HepG2 (cell line): ENCODE data around the gene MYCBPAP. TPM values are rescaled to one million over a fixed set of nuclear protein-coding genes. Genes with fewer than 3 reads are reported as not detected.

Source experiments
- ARNT ChIP-seq: fragments of 450-650 bp; IDR thresholded peaks from 2 replicates; pipeline ENCODE4 v1.6.1; 2017
- CREB3 ChIP-seq: sonication (generic); formaldehyde crosslinking; IDR thresholded peaks from 2 replicates; pipeline ENCODE4 v1.5.0; 2020; ENCODE audit warnings: missing genetic modification reagents
- GABPB1 ChIP-seq: IDR thresholded peaks from 2 replicates; pipeline ENCODE4 v1.6.1; 2016; ENCODE audit warnings: mild to moderate bottlenecking, missing genetic modification reagents, moderate library complexity, missing compliant biosample characterization
- HIC2 ChIP-seq: sonication (generic); formaldehyde crosslinking; IDR thresholded peaks from 2 replicates; pipeline ENCODE4 v1.9.0; 2022; ENCODE audit warnings: low read depth, missing genetic modification reagents
- HMG20A ChIP-seq: IDR thresholded peaks from 2 replicates; pipeline ENCODE4 v1.6.1; 2016; ENCODE audit warnings: borderline replicate concordance
- HNF1A ChIP-seq, 2 experiments: sonication (generic) in 1 of 2; formaldehyde crosslinking in 1 of 2; IDR thresholded peaks; 2 replicates each; pipeline versions ENCODE4 v1.4.0 to v1.6.1; 2016 to 2020; ENCODE audit warnings: borderline replicate concordance in 1 of 2, low read depth in 1 of 2, mild to moderate bottlenecking in 1 of 2, missing genetic modification reagents in 1 of 2
- HNRNPLL ChIP-seq: fragments of 200-400 bp; formaldehyde crosslinking; IDR thresholded peaks from 2 replicates; pipeline ENCODE4 v1.6.1; 2017; ENCODE audit warnings: mild to moderate bottlenecking, low read depth, low read length; ENCODE audit not compliant: poor library complexity, severe bottlenecking
- HNRNPUL1 ChIP-seq: fragments of 200-400 bp; formaldehyde crosslinking; IDR thresholded peaks from 2 replicates; pipeline ENCODE4 v1.6.1; 2017; ENCODE audit warnings: low read depth, mild to moderate bottlenecking, low read length, moderate library complexity
- HOXA3 ChIP-seq: sonication (generic); formaldehyde crosslinking; IDR thresholded peaks from 2 replicates; pipeline ENCODE4 v1.5.0; 2020; ENCODE audit warnings: missing genetic modification reagents
- KMT2A ChIP-seq: sonication (generic); formaldehyde crosslinking; IDR thresholded peaks from 2 replicates; pipeline ENCODE4 v1.4.0; 2020; ENCODE audit warnings: missing genetic modification reagents
- PCBP2 ChIP-seq: fragments of 200-400 bp; formaldehyde crosslinking; optimal IDR thresholded peaks from 2 replicates; pipeline ENCODE3; 2018; ENCODE audit warnings: low read length, low read depth; ENCODE audit not compliant: poor library complexity, severe bottlenecking
- POLR2A ChIP-seq, 2 experiments: IDR thresholded peaks; 2 replicates each; pipeline ENCODE4 v1.6.1; 2011; ENCODE audit warnings: low read depth in 2 of 2, low read length in 2 of 2, mild to moderate bottlenecking in 1 of 2, moderate library complexity in 1 of 2; ENCODE audit not compliant: insufficient read depth in 1 of 2
- RBM39 ChIP-seq: fragments of 200-400 bp; formaldehyde crosslinking; IDR thresholded peaks from one replicate; pipeline ENCODE4 v1.6.1; 2018; ENCODE audit warnings: antibody characterized with exemption, mild to moderate bottlenecking, low read depth, low read length; ENCODE audit not compliant: poor library complexity, severe bottlenecking
- SRSF1 ChIP-seq: fragments of 200-400 bp; formaldehyde crosslinking; optimal IDR thresholded peaks from 2 replicates; pipeline ENCODE3; 2017; ENCODE audit warnings: mild to moderate bottlenecking, low read depth, low read length, moderate library complexity
- THAP11 ChIP-seq: IDR thresholded peaks from 2 replicates; pipeline ENCODE4 v1.6.1; 2016; ENCODE audit warnings: missing biosample characterization, missing genetic modification reagents
- TRIM24 ChIP-seq: sonication (generic); formaldehyde crosslinking; IDR thresholded peaks from 2 replicates; pipeline ENCODE4 v1.8.0; 2022; ENCODE audit warnings: mild to moderate bottlenecking, missing genetic modification reagents
- ZFY ChIP-seq: sonication (generic); formaldehyde crosslinking; IDR thresholded peaks from 2 replicates; pipeline ENCODE4 v1.4.0; 2020; ENCODE audit warnings: missing genetic modification reagents
- ZNF225 ChIP-seq: sonication (generic); formaldehyde crosslinking; IDR thresholded peaks from 2 replicates; pipeline ENCODE4 v1.4.0; 2020; ENCODE audit warnings: mild to moderate bottlenecking, missing genetic modification reagents
- ZNF235 ChIP-seq: sonication (generic); formaldehyde crosslinking; IDR thresholded peaks from 2 replicates; pipeline ENCODE4 v1.8.1; 2023; ENCODE audit warnings: mild to moderate bottlenecking, missing genetic modification reagents, borderline replicate concordance
- ZNF292 ChIP-seq: sonication (generic); formaldehyde crosslinking; IDR thresholded peaks from 2 replicates; pipeline ENCODE4 v1.8.1; 2022; ENCODE audit warnings: mild to moderate bottlenecking, low read depth, missing genetic modification reagents, borderline replicate concordance
- ZNF7 ChIP-seq: IDR thresholded peaks from 2 replicates; pipeline ENCODE4 v1.6.1; 2016; ENCODE audit warnings: missing biosample characterization, missing genetic modification reagents
- ZNF788 ChIP-seq: sonication (generic); formaldehyde crosslinking; IDR thresholded peaks from 2 replicates; pipeline ENCODE4 v1.5.0; 2020; ENCODE audit warnings: mild to moderate bottlenecking, missing genetic modification reagents, borderline replicate concordance
- ZSCAN12 ChIP-seq: sonication (generic); formaldehyde crosslinking; IDR thresholded peaks from 2 replicates; pipeline ENCODE4 v1.9.0; 2021; ENCODE audit warnings: mild to moderate bottlenecking, missing genetic modification reagents
- ZSCAN30 ChIP-seq: sonication (generic); formaldehyde crosslinking; IDR thresholded peaks from 2 replicates; pipeline ENCODE4 v1.5.0; 2020; ENCODE audit warnings: mild to moderate bottlenecking, missing genetic modification reagents
- polyA plus RNA-seq, 8 experiments: library from polyadenylated mRNA; depleted of rRNA in 3 of 8; stranded (reverse) in 7 of 8; unstranded in 1 of 8; fragments of >200 nt; fragmentation: Illumina TruSeq in 4 of 8; extraction: Trizol in 4 of 8; gene quantifications; 2 replicates each; pipeline versions ENCODE4 v1.2.1 to v1.2.3, GENCODE V29; 2011 to 2016; ENCODE audit warnings: low read depth in 4 of 8, missing spikeins in 1 of 8, mixed read lengths in 1 of 8; ENCODE audit not compliant: insufficient read depth in 1 of 8
- total RNA-seq, 5 experiments: library from RNA; depleted of rRNA; stranded (reverse); fragments of >200 nt; fragmentation: Illumina TruSeq; extraction: Trizol; gene quantifications; 2 replicates each; pipeline ENCODE4 v1.2.3, GENCODE V29; 2016; ENCODE audit warnings: low read depth in 1 of 5

Gene MYCBPAP
- total and polyA plus RNA-seq, 2 of the 13 experiments (the other 11 are each of a cell fraction or from before 2014, with no cell fraction given), result 0.22 to 0.24 TPM

GRCh38 chr17:50538549-50539410 is 30.5 kb downstream of the MYCBPAP start (continued):
- TF ChIP-seq ZSCAN12 (no peak), ZNF225 (CRISPR knock-in tag) (no peak), ZSCAN30 (CRISPR knock-in tag) (no peak), RBM39 (no peak), KMT2A (CRISPR knock-in tag) (no peak; the same call in 1 of the 2 replicates), PCBP2 (no peak), SRSF1 (no peak), HIC2 (CRISPR knock-in tag) (no peak; the same call in 1 of the 2 replicates), ZNF235 (CRISPR knock-in tag) (no peak), TRIM24 (no peak), ZNF7 (no peak), ARNT (no peak), ZNF292 (CRISPR knock-in tag) (peak; percentile 89), ZFY (CRISPR knock-in tag) (peak; percentile 81), POLR2A (IDR thresholded peaks at IDR 0.05; ENCODE audit: insufficient read depth in 1 of 2, low read depth in 2 of 2, low read length in 2 of 2) (peak; percentile 37 to 67; a peak in 2 of 4 replicates), ZNF788 (CRISPR knock-in tag) (no peak; the same call in 1 of the 2 replicates), HNRNPLL (peak; percentile 33), HOXA3 (CRISPR knock-in tag) (peak; percentile 70), GABPB1 (CRISPR knock-in tag) (peak; percentile 52), CREB3 (CRISPR knock-in tag) (no peak), HMG20A (CRISPR knock-in tag) (no peak), HNRNPUL1 (no peak), THAP11 (no peak), HNF1A (IDR thresholded peaks at IDR 0.05; ENCODE audit: low read depth) (no peak), HNF1A (CRISPR knock-in tag; IDR thresholded peaks at IDR 0.05; ENCODE audit: borderline replicate concordance) (peak; percentile 60; the same call in 1 of the 2 replicates)
